H1 (cell line): Measurements from ENCODE around the gene C1orf50. TPM values are rescaled to one million over a fixed set of nuclear protein-coding genes. Genes with fewer than 3 reads are reported as not detected.

Experiments used
- CTCF ChIA-PET: fragments of 300-600 bp; sonication (Branson Sonifier 250); formaldehyde crosslinking; loops from one replicate; lab custom pipeline; 2021; ENCODE audit not compliant: partially characterized antibody; lab: Charles Lee
- POLR2A ChIA-PET: fragments of 300-600 bp; sonication (Branson Sonifier 250); formaldehyde crosslinking; loops from one replicate; lab custom pipeline; 2021; ENCODE audit warnings: inconsistent platforms; ENCODE audit not compliant: partially characterized antibody; lab: Charles Lee
- DNase-seq, 2 experiments: peaks; one replicate each; pipeline versions ENCODE4 v3.0.0 to v3.0.0-alpha.2; 2010 to 2022; ENCODE audit warnings: low spot score in 2 of 2, low read depth in 1 of 2, mixed read lengths in 1 of 2
- FAIRE-seq: peaks from 2 replicates; lab custom pipeline; 2011; peaks lifted over from hg19 to GRCh38; lab: Jason Lieb, UNC
- H2AFZ ChIP-seq: 2 replicates; pipeline ENCODE4 v1.8.1; 2012; ENCODE audit warnings: low read length, inconsistent platforms
- H2AK5ac ChIP-seq: 2 replicates; pipeline ENCODE4 v1.6.1; 2013; ENCODE audit warnings: low read depth, low read length
- H2BK120ac ChIP-seq: replicated peaks from 2 replicates; pipeline ENCODE3; 2013; ENCODE audit warnings: low read depth, low read length, inconsistent platforms
- H2BK12ac ChIP-seq: 2 replicates; pipeline ENCODE4 v1.6.1; 2013; ENCODE audit warnings: low read depth, low read length
- H2BK15ac ChIP-seq: 2 replicates; pipeline ENCODE4 v1.6.1; 2013; ENCODE audit warnings: low read length
- H2BK20ac ChIP-seq: 2 replicates; pipeline ENCODE4 v1.6.1; 2013; ENCODE audit warnings: low read length
- H2BK5ac ChIP-seq: 2 replicates; pipeline ENCODE4 v1.6.1; 2013; ENCODE audit warnings: low read depth, low read length
- H3K14ac ChIP-seq: 2 replicates; pipeline ENCODE4 v1.6.1; 2013; ENCODE audit warnings: inconsistent platforms; ENCODE audit not compliant: insufficient read length
- H3K18ac ChIP-seq: 2 replicates; pipeline ENCODE4 v1.6.1; 2013; ENCODE audit warnings: low read length; ENCODE audit errors: extremely low read depth
- H3K23ac ChIP-seq: 2 replicates; pipeline ENCODE4 v1.6.1; 2013; ENCODE audit warnings: inconsistent platforms; ENCODE audit not compliant: insufficient read length
- H3K23me2 ChIP-seq: 2 replicates; pipeline ENCODE4 v1.6.1; 2013; ENCODE audit warnings: low read depth, low read length
- H3K27ac ChIP-seq: 2 replicates; pipeline ENCODE4 v1.6.1; 2011; ENCODE audit warnings: low read depth, low read length, inconsistent platforms
- H3K27me3 ChIP-seq, 4 experiments: replicated peaks in 1 of 4; 1 replicate in 1 of 4; 2 replicates in 3 of 4; pipeline versions ENCODE4 v1.6.1 to v1.8.1; 2011 to 2013; ENCODE audit warnings: low read length in 3 of 4, mild to moderate bottlenecking in 3 of 4, inconsistent platforms in 2 of 4, mixed read lengths in 2 of 4, moderate library complexity in 1 of 4; ENCODE audit not compliant: control insufficient read depth in 3 of 4, insufficient read depth in 3 of 4; ENCODE audit errors: extremely low read depth in 1 of 4
- H3K36me3 ChIP-seq, 4 experiments: 2 replicates each; pipeline versions ENCODE4 v1.6.1 to v1.8.1; 2011 to 2013; ENCODE audit warnings: mild to moderate bottlenecking in 4 of 4, low read length in 3 of 4, moderate library complexity in 2 of 4, control low read depth in 1 of 4, inconsistent platforms in 1 of 4; ENCODE audit not compliant: insufficient read depth in 4 of 4, control insufficient read depth in 2 of 4
- H3K4ac ChIP-seq: replicated peaks from 2 replicates; pipeline ENCODE3; 2013; ENCODE audit warnings: low read length, low read depth, mixed read lengths, inconsistent platforms; ENCODE audit not compliant: insufficient read length
- H3K4me1 ChIP-seq, 4 experiments: replicated peaks in 1 of 4; 1 replicate in 1 of 4; 2 replicates in 3 of 4; pipeline versions ENCODE4 v1.6.1 to v1.8.1; 2011 to 2013; ENCODE audit warnings: low read length in 3 of 4, inconsistent platforms in 2 of 4, mixed read lengths in 1 of 4; ENCODE audit not compliant: insufficient read depth in 4 of 4, control insufficient read depth in 3 of 4
- H3K4me2 ChIP-seq, 2 experiments: 2 replicates each; pipeline versions ENCODE4 v1.6.1 to v1.8.1; 2011 to 2013; ENCODE audit warnings: low read depth in 2 of 2, low read length in 2 of 2, control low read depth in 1 of 2, inconsistent platforms in 1 of 2, mild to moderate bottlenecking in 1 of 2; ENCODE audit not compliant: insufficient read depth in 1 of 2
- H3K4me3 ChIP-seq, 4 experiments: fragments of 200-600, 300-600 bp in 1 of 4; sonication (generic), shearing (Covaris generic), sonication (Bioruptor Twin) in 1 of 4; 2 replicates each; pipeline versions ENCODE4 v1.5.1 to v1.8.1; 2011 to 2016; ENCODE audit warnings: low read length in 4 of 4, low read depth in 3 of 4, control low read depth in 2 of 4, inconsistent platforms in 2 of 4, mild to moderate bottlenecking in 2 of 4, mixed read lengths in 1 of 4, moderate library complexity in 1 of 4; ENCODE audit not compliant: insufficient read depth in 2 of 4; ENCODE audit errors: extremely low read depth in 1 of 4
- H3K56ac ChIP-seq: replicated peaks from 2 replicates; pipeline ENCODE3; 2013; ENCODE audit warnings: low read depth, mild to moderate bottlenecking, mixed read lengths, low read length, inconsistent platforms; ENCODE audit not compliant: insufficient read length
- H3K79me1 ChIP-seq: 2 replicates; pipeline ENCODE4 v1.6.1; 2013; ENCODE audit warnings: low read depth, low read length, control low read depth
- H3K79me2 ChIP-seq, 2 experiments: 2 replicates each; pipeline versions ENCODE4 v1.6.1 to v1.8.1; 2012 to 2013; ENCODE audit warnings: low read length in 2 of 2, mild to moderate bottlenecking in 2 of 2, inconsistent platforms in 1 of 2; ENCODE audit not compliant: insufficient read depth in 2 of 2, control insufficient read depth in 1 of 2
- H3K9ac ChIP-seq, 4 experiments: replicated peaks in 1 of 4; 1 replicate in 1 of 4; 2 replicates in 3 of 4; pipeline versions ENCODE4 v1.6.1 to v1.8.1; 2011 to 2013; ENCODE audit warnings: low read depth in 3 of 4, low read length in 3 of 4, control low read depth in 2 of 4, mild to moderate bottlenecking in 2 of 4, moderate library complexity in 2 of 4, inconsistent platforms in 1 of 4; ENCODE audit errors: extremely low read depth in 1 of 4
- H3K9me3 ChIP-seq, 2 experiments: 2 replicates each; pipeline versions ENCODE4 v1.6.1 to v1.8.1; 2012 to 2013; ENCODE audit warnings: mild to moderate bottlenecking in 2 of 2, moderate library complexity in 2 of 2, control low read depth in 1 of 2, inconsistent platforms in 1 of 2, low read depth in 1 of 2, low read length in 1 of 2, mixed read lengths in 1 of 2; ENCODE audit not compliant: insufficient read depth in 2 of 2
- H4K20me1 ChIP-seq, 2 experiments: replicated peaks in 1 of 2; 2 replicates each; pipeline versions ENCODE3 to v1.8.1; 2011 to 2013; ENCODE audit warnings: inconsistent platforms in 2 of 2, low read length in 2 of 2, mild to moderate bottlenecking in 1 of 2; ENCODE audit not compliant: insufficient read depth in 2 of 2, control insufficient read depth in 1 of 2
- H4K5ac ChIP-seq: 2 replicates; pipeline ENCODE4 v1.6.1; 2013; ENCODE audit warnings: low read length, low read depth, mixed read lengths, inconsistent platforms; ENCODE audit not compliant: insufficient read length
- H4K8ac ChIP-seq: 2 replicates; pipeline ENCODE4 v1.8.0; 2013; ENCODE audit warnings: mild to moderate bottlenecking, moderate library complexity, low read length, inconsistent platforms; ENCODE audit not compliant: insufficient read depth; ENCODE audit errors: extremely low read depth
- H4K91ac ChIP-seq: replicated peaks from 2 replicates; pipeline ENCODE3; 2013; ENCODE audit warnings: low read length, mixed read lengths, inconsistent platforms; ENCODE audit not compliant: insufficient read length
- BCL11A ChIP-seq, 2 experiments: IDR thresholded peaks; one replicate each; pipeline ENCODE4 v1.6.1; 2011; ENCODE audit warnings: low read depth in 2 of 2, low read length in 2 of 2, mild to moderate bottlenecking in 2 of 2
- CTBP2 ChIP-seq: IDR thresholded peaks from 2 replicates; pipeline ENCODE4 v1.7.0; 2011; ENCODE audit warnings: borderline replicate concordance, mild to moderate bottlenecking, moderate library complexity, mixed read lengths, low read length; ENCODE audit not compliant: insufficient read depth, insufficient read length
- EGR1 ChIP-seq: IDR thresholded peaks from 2 replicates; pipeline ENCODE4 v1.6.1; 2011; ENCODE audit warnings: low read depth, low read length, borderline replicate concordance
- KDM1A ChIP-seq: fragments of 200-600, 300-600 bp; sonication (generic); IDR thresholded peaks from 2 replicates; pipeline ENCODE4 v1.7.1; 2016; ENCODE audit warnings: mild to moderate bottlenecking, low read length, borderline replicate concordance
- KDM4A ChIP-seq: IDR thresholded peaks from one replicate; pipeline ENCODE4 v1.7.1; 2012; ENCODE audit warnings: low read depth, mild to moderate bottlenecking, moderate library complexity, low read length, inconsistent platforms; ENCODE audit not compliant: severe bottlenecking
- MAX ChIP-seq: IDR thresholded peaks from 2 replicates; pipeline ENCODE4 v1.6.1; 2012; ENCODE audit warnings: inconsistent platforms
- RAD21 ChIP-seq, 2 experiments: IDR thresholded peaks in 1 of 2; conservative IDR thresholded peaks in 1 of 2; 2 replicates each; pipeline ENCODE4 v1.6.1; 2011; ENCODE audit warnings: low read depth in 2 of 2, low read length in 2 of 2, improper control_type of control experiment in 1 of 2, inconsistent platforms in 1 of 2, mild to moderate bottlenecking in 1 of 2, moderate library complexity in 1 of 2
- RNF2 ChIP-seq: fragments of 200-900, 300-1000 bp; sonication (generic); IDR thresholded peaks from 2 replicates; pipeline ENCODE4 v1.7.1; 2016; ENCODE audit warnings: borderline replicate concordance, low read depth, mild to moderate bottlenecking, antibody characterized with exemption, low read length; ENCODE audit not compliant: poor library complexity, severe bottlenecking; ENCODE audit errors: missing control alignments
- SAP30 ChIP-seq: fragments of 300-600 bp; sonication (generic); IDR thresholded peaks from 2 replicates; pipeline ENCODE4 v1.7.1; 2012; ENCODE audit warnings: low read length, moderate library complexity, mild to moderate bottlenecking, inconsistent platforms; ENCODE audit not compliant: insufficient read depth, insufficient replicate concordance
- TAF7 ChIP-seq: optimal IDR thresholded peaks from 2 replicates; pipeline ENCODE3; 2011; ENCODE audit warnings: low read depth, mild to moderate bottlenecking, inconsistent platforms, low read length, moderate library complexity, borderline replicate concordance
- TBP ChIP-seq: IDR thresholded peaks from 2 replicates; pipeline ENCODE4 v1.6.1; 2011; ENCODE audit warnings: low read depth, low read length, improper control_type of control experiment
- TEAD4 ChIP-seq: IDR thresholded peaks from 2 replicates; pipeline ENCODE4 v1.6.1; 2012; ENCODE audit warnings: low read depth, low read length, inconsistent platforms, mixed read lengths
- WGBS, 2 experiments: shearing (Covaris generic) in 1 of 2; methylation state at CpG; one replicate each; pipeline versions ENCODE4 v1.1.6 to v1.1.7; 2013 to 2015; ENCODE audit warnings: low lambda C conversion rate in 2 of 2, mixed read lengths in 2 of 2, inconsistent platforms in 1 of 2, low coverage in 1 of 2, missing lambda C conversion rate in 1 of 2; ENCODE audit not compliant: insufficient replicate concordance in 2 of 2, insufficient coverage in 1 of 2, insufficient read length in 1 of 2; ENCODE audit errors: extremely low coverage in 1 of 2, missing lambda C conversion rate in 1 of 2; 5-methylcytosine and 5-hydroxymethylcytosine counted together
- polyA plus RNA-seq, 7 experiments: library from polyadenylated mRNA; depleted of rRNA in 3 of 7; stranded (reverse) in 5 of 7; unstranded in 2 of 7; fragments of >200 nt in 5 of 7; fragments of 200-250 nt in 2 of 7; gene quantifications; 1 replicate in 5 of 7; 2 replicates in 1 of 7; 4 replicates in 1 of 7; pipeline versions ENCODE4 v1.2.1 to v1.2.3, GENCODE V29; 2011 to 2013; ENCODE audit warnings: missing spikeins in 2 of 7, mixed read lengths in 2 of 7
- total RNA-seq: library from RNA; stranded (reverse); fragmentation: NEBNext Ultra II Directional; extraction: Animal tissue kit (Norgen Biotek cat#: 25700); gene quantifications from 2 replicates; pipeline ENCODE4 v1.2.1, GENCODE V29; 2021

C1orf50 gene
- total and polyA plus RNA-seq, 2 of the 8 experiments (the other 6 are each of a cell fraction or from before 2014, with no cell fraction given) = 3.2 to 7.1 TPM

DNA sequence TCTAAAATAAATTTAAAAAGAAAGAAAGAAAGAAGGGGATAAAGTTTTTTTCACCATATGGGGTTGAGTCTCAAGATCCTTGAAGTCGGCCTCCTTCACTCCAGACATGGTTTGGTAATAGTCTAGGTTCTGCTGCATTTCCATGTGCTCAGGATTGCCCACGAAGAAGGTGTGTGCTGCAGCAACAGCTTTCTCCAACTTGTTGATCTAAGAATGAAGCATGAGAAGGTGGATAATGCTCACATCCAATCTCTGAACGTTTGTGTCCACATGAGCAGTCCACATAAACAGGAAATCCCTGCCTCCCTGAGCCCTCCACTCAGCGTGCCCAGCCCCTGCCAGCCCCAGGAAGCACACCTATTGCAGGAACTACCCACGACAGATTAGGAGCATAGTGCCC is 4.8 kb upstream of the C1orf50 start:
- H3K23me2 ChIP-seq = peaks cover 7% of the 10 kb centered on the region
- H2AFZ ChIP-seq = no peak overlapping the region
- H2BK12ac ChIP-seq = no peak overlapping the region
- H3K27ac ChIP-seq = no peak overlapping the region
- CTCF ChIA-PET = interaction anchor here (0.6 to 1.9 kb wide), 5 partner anchors 9 to 951 kb away, joined by 3 to 7 read pairs (median 3); no protein-coding TSS in a partner anchor
- H4K5ac ChIP-seq = no peak overlapping the region
- WGBS, 2 experiments = 90% methylated on average over 5 of the region's 5 CpGs; no CpG with 5 or more reads in 1 of the 2 experiments
- peaks cover 0 to 19% (median 14%) of the 10 kb centered on the region in 4 experiments; a peak in 6 of 8 replicates for H3K36me3 ChIP-seq
- H3K23ac ChIP-seq = no peak overlapping the region
- peaks cover 4 to 15% of the 10 kb centered on the region in 2 experiments; a peak in 3 of 4 replicates for H3K79me2 ChIP-seq
- FAIRE-seq (no peak), DNase-seq (no peak)
- no peak overlapping the region for H2AK5ac ChIP-seq
- H3K4ac ChIP-seq = no peak overlapping the region
- H3K4me1 ChIP-seq = no peaks in the 10 kb centered on the region; a peak in 2 of 7 replicates
- H4K20me1 ChIP-seq = peaks cover 0 to 4% of the 10 kb centered on the region in 2 experiments
- no peak overlapping the region for H2BK5ac ChIP-seq
- POLR2A ChIA-PET = interaction anchor here (0.7 kb wide), 1 partner anchor 297 kb away, joined by 3 read pairs; no protein-coding TSS in a partner anchor
- H4K8ac ChIP-seq = no peak overlapping the region
- H3K9me3 ChIP-seq = no peaks in the 10 kb centered on the region
- no peak overlapping the region for H3K18ac ChIP-seq
- no peak overlapping the region for H2BK15ac ChIP-seq
- H3K79me1 ChIP-seq = no peaks in the 10 kb centered on the region
- no peak overlapping the region for H3K4me3 ChIP-seq
- H3K4me2 ChIP-seq = no peak overlapping the region
- no peak overlapping the region for H3K9ac ChIP-seq
- no peak overlapping the region for H4K91ac ChIP-seq
- H3K27me3 ChIP-seq = no peaks in the 10 kb centered on the region
- no peak overlapping the region for H3K14ac ChIP-seq
- H3K56ac ChIP-seq = no peak overlapping the region
- H2BK20ac ChIP-seq = no peak overlapping the region
- no peak overlapping the region for H2BK120ac ChIP-seq
- TF ChIP-seq RAD21 (IDR thresholded peaks at IDR 0.05 in 1 of 2, conservative IDR thresholded peaks at IDR 0.05 in 1 of 2; ENCODE audit: low read depth in 2 of 2, low read length in 2 of 2) (no peak), EGR1 (no peak), TAF7 (no peak), SAP30 (no peak), TBP (no peak), RNF2 (no peak), CTBP2 (no peak), KDM4A (no peak), KDM1A (no peak), MAX (no peak), TEAD4 (no peak), BCL11A (IDR thresholded peaks at IDR 0.05; ENCODE audit: low read depth in 2 of 2, low read length in 2 of 2) (no peak)
